ENCODE results near the gene ITIH2. TPM values are rescaled to one million over a fixed set of nuclear protein-coding genes. Genes with fewer than 3 reads are reported as not detected.

ITIH2 gene
- total RNA-seq, 4 donors from 2014 or later: not detected

GRCh38 chr10:7752251-7752650 is 49.1 kb downstream of the ITIH2 start:
- Histone ChIP-seq H3K27me3 (no peaks in the 10 kb centered on the region), H3K27ac (no peak overlapping the region), H3K9me3 (no peaks in the 10 kb centered on the region), H3K36me3 (peaks cover 9 to 71% of the 10 kb centered on the region in 2 donors), H3K4me3 (no peak overlapping the region), H3K4me1 (no peaks in the 10 kb centered on the region)
- ATAC-seq: no peak
- 88 to 89% methylated on average over 6 of the region's 6 CpGs for WGBS, 2 donors (ENCODE audit: low coverage in 1 of 2)
- no peak for TF ChIP-seq POLR2A (IDR thresholded peaks at IDR 0.05)
- TF ChIP-seq, protein P1, sequence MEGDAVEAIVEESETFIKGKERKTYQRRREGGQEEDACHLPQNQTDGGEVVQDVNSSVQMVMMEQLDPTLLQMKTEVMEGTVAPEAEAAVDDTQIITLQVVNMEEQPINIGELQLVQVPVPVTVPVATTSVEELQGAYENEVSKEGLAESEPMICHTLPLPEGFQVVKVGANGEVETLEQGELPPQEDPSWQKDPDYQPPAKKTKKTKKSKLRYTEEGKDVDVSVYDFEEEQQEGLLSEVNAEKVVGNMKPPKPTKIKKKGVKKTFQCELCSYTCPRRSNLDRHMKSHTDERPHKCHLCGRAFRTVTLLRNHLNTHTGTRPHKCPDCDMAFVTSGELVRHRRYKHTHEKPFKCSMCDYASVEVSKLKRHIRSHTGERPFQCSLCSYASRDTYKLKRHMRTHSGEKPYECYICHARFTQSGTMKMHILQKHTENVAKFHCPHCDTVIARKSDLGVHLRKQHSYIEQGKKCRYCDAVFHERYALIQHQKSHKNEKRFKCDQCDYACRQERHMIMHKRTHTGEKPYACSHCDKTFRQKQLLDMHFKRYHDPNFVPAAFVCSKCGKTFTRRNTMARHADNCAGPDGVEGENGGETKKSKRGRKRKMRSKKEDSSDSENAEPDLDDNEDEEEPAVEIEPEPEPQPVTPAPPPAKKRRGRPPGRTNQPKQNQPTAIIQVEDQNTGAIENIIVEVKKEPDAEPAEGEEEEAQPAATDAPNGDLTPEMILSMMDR (IDR thresholded peaks at IDR 0.05): no peak
- TF ChIP-seq POLR2AphosphoS5 (IDR thresholded peaks at IDR 0.05): no peak
- no peak for TF ChIP-seq EP300 (IDR thresholded peaks at IDR 0.05)

- peaks cover 9 to 95% of the 10 kb centered on the region in 2 donors for H3K36me3 ChIP-seq
- no peak for TF ChIP-seq POLR2AphosphoS5 (IDR thresholded peaks at IDR 0.05)
Observed at GRCh38 chr10:7755103-7755502, 52.0 kb downstream of the ITIH2 start.

GRCh38 chr10:7756360-7756992 is 53.4 kb downstream of the ITIH2 start:
- Histone ChIP-seq H3K27me3 (no peaks in the 10 kb centered on the region), H3K4me3 (no peak overlapping the region), H3K9me3 (no peaks in the 10 kb centered on the region), H3K36me3 (peaks cover 9 to 96% of the 10 kb centered on the region in 2 donors), H3K4me1 (no peaks in the 10 kb centered on the region), H3K27ac (no peak overlapping the region)
- TF ChIP-seq, protein P1 (IDR thresholded peaks at IDR 0.05): no peak
- TF ChIP-seq POLR2A (IDR thresholded peaks at IDR 0.05) (no peak), EP300 (IDR thresholded peaks at IDR 0.05) (no peak), POLR2AphosphoS5 (IDR thresholded peaks at IDR 0.05) (no peak)
- ATAC-seq: no peak
- WGBS, 2 donors (ENCODE audit: low coverage in 1 of 2): 74% methylated on average over 5 to 6 of the region's 7 CpGs

More at GRCh38 chr10:7755103-7755502, 52.0 kb downstream of the ITIH2 start:
- no peak for ATAC-seq
- Histone ChIP-seq H3K9me3 (no peaks in the 10 kb centered on the region), H3K27ac (no peak overlapping the region), H3K4me3 (no peak overlapping the region), H3K4me1 (no peaks in the 10 kb centered on the region), H3K27me3 (no peaks in the 10 kb centered on the region)
- WGBS, 2 donors (ENCODE audit: low coverage in 1 of 2): 98 to 100% methylated on average over 3 of the region's 3 CpGs

- 78 to 83% methylated on average over 5 of the region's 5 CpGs for WGBS, 2 donors (ENCODE audit: low coverage in 1 of 2)
- TF ChIP-seq, protein P1 (IDR thresholded peaks at IDR 0.05): no peak
- TF ChIP-seq POLR2AphosphoS5 (IDR thresholded peaks at IDR 0.05) (no peak), EP300 (IDR thresholded peaks at IDR 0.05) (no peak), POLR2A (IDR thresholded peaks at IDR 0.05) (no peak)
- Histone ChIP-seq H3K9me3 (no peaks in the 10 kb centered on the region), H3K4me3 (no peak overlapping the region), H3K36me3 (peaks cover 0 to 100% of the 10 kb centered on the region in 2 donors), H3K27me3 (no peaks in the 10 kb centered on the region), H3K27ac (no peak overlapping the region), H3K4me1 (no peaks in the 10 kb centered on the region)
- no peak for ATAC-seq
Observed at GRCh38 chr10:7763929-7764328, 60.8 kb downstream of the ITIH2 start.

DNA sequence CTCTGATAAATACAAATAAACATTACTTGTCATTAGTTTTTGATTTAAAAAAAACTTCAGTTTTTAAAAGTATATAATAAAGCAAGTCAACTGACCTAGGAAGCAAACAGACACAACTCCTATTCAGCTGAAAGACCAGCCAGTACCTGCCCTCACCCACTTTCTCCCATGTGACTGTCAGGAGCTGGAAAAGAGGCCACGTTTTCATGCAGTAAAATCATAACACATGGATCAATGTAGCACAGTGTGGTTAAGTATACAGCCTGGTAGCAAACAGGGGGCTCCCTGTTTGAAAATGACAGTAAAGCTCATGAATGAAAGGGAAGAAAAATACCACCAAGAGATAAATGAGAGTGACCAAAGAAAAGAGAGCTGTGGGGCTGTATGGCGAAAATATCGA is 63.1 kb downstream of the ITIH2 start:
- Histone ChIP-seq H3K9me3 (no peaks in the 10 kb centered on the region), H3K36me3 (peaks cover 3 to 100% of the 10 kb centered on the region in 2 donors), H3K4me1 (no peaks in the 10 kb centered on the region), H3K27ac (no peak overlapping the region), H3K27me3 (no peaks in the 10 kb centered on the region), H3K4me3 (no peak overlapping the region)
- TF ChIP-seq POLR2AphosphoS5 (IDR thresholded peaks at IDR 0.05) (no peak), EP300 (IDR thresholded peaks at IDR 0.05) (no peak), POLR2A (IDR thresholded peaks at IDR 0.05) (no peak)
- TF ChIP-seq, protein P1 (IDR thresholded peaks at IDR 0.05): no peak
- 77 to 86% methylated on average over 2 to 3 of the region's 3 CpGs for WGBS, 2 donors (ENCODE audit: low coverage in 1 of 2)
- ATAC-seq: no peak

Data from gastroesophageal sphincter (tissue), 4 donors.